ENCODE measurements around the gene CDH22.

GRCh38 chr20:46190478-46191167, 117.7 kb downstream of the CDH22 start:
- TF ChIP-seq, protein P1, sequence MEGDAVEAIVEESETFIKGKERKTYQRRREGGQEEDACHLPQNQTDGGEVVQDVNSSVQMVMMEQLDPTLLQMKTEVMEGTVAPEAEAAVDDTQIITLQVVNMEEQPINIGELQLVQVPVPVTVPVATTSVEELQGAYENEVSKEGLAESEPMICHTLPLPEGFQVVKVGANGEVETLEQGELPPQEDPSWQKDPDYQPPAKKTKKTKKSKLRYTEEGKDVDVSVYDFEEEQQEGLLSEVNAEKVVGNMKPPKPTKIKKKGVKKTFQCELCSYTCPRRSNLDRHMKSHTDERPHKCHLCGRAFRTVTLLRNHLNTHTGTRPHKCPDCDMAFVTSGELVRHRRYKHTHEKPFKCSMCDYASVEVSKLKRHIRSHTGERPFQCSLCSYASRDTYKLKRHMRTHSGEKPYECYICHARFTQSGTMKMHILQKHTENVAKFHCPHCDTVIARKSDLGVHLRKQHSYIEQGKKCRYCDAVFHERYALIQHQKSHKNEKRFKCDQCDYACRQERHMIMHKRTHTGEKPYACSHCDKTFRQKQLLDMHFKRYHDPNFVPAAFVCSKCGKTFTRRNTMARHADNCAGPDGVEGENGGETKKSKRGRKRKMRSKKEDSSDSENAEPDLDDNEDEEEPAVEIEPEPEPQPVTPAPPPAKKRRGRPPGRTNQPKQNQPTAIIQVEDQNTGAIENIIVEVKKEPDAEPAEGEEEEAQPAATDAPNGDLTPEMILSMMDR (IDR thresholded peaks at IDR 0.05): no peak
- TF ChIP-seq EZH2 (IDR thresholded peaks at IDR 0.05): no peak
